ENCODE results near the gene CTNNBIP1. TPM values are rescaled to one million over a fixed set of nuclear protein-coding genes. Genes with fewer than 3 reads are reported as not detected.

Gene CTNNBIP1
- 106 TPM for total RNA-seq (ENCODE audit: unreplicated experiment)
- long read RNA-seq, transcript CTNNBIP1-204 (5 exons, 1,206 nt) = major isoform, 18 of 27 reads
- long read RNA-seq, partial matches to known transcripts = 0 of 27 reads
- long read RNA-seq, other reads (novel, unspliced or antisense) = 5 of 27 reads

DNA sequence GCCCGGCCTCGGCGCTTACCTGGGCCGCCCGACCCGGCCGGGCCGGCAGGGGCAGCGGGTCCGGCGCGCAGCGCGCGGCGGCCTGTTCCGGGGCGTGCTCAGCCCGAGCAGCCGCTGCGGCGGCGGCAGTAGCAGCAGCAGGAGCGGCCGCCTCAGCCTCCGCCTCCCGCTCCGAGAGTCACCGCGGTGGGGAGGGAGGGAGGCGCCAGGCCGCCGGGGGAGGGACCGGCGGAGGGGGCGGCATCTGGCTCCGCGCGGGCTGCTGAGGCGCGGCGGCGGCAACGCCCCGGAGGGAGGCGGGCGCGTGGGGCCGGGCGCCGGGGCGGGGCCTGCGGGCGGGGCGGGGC lies at the start of gene CTNNBIP1:
Gene CTNNBIP1, minus strand, starts transcription at position 194 of the 347 bp plus-strand sequence. CDS start 38,205 bp downstream, outside the sequence.
- Mint-ChIP-seq H3K36me3 (ENCODE audit: low read depth, unreplicated experiment) (peaks cover 16% of the 10 kb centered on the region), H3K4me3 (ENCODE audit: unreplicated experiment) (peak within 1 kb of the TSS; percentile 98), H3K9me3 (ENCODE audit: unreplicated experiment) (no peaks in the 10 kb centered on the region), H3K4me1 (ENCODE audit: unreplicated experiment) (peaks cover 36% of the 10 kb centered on the region), H3K27ac (ENCODE audit: unreplicated experiment) (peak within 1 kb of the TSS; percentile 77), H3K27me3 (ENCODE audit: unreplicated experiment) (peaks cover 5% of the 10 kb centered on the region)
- TF ChIP-seq, protein P1, sequence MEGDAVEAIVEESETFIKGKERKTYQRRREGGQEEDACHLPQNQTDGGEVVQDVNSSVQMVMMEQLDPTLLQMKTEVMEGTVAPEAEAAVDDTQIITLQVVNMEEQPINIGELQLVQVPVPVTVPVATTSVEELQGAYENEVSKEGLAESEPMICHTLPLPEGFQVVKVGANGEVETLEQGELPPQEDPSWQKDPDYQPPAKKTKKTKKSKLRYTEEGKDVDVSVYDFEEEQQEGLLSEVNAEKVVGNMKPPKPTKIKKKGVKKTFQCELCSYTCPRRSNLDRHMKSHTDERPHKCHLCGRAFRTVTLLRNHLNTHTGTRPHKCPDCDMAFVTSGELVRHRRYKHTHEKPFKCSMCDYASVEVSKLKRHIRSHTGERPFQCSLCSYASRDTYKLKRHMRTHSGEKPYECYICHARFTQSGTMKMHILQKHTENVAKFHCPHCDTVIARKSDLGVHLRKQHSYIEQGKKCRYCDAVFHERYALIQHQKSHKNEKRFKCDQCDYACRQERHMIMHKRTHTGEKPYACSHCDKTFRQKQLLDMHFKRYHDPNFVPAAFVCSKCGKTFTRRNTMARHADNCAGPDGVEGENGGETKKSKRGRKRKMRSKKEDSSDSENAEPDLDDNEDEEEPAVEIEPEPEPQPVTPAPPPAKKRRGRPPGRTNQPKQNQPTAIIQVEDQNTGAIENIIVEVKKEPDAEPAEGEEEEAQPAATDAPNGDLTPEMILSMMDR (IDR thresholded peaks at IDR 0.05; ENCODE audit: unreplicated experiment) = no peak
- no peak for DNase-seq (ENCODE audit: low spot score)

- Mint-ChIP-seq H3K9me3 (ENCODE audit: unreplicated experiment) (no peaks in the 10 kb centered on the region), H3K27ac (ENCODE audit: unreplicated experiment) (no peak overlapping the region), H3K36me3 (ENCODE audit: low read depth, unreplicated experiment) (no peaks in the 10 kb centered on the region), H3K4me1 (ENCODE audit: unreplicated experiment) (no peaks in the 10 kb centered on the region), H3K4me3 (ENCODE audit: unreplicated experiment) (no peak overlapping the region), H3K27me3 (ENCODE audit: unreplicated experiment) (no peaks in the 10 kb centered on the region)
- no peak for DNase-seq (ENCODE audit: low spot score)
- TF ChIP-seq, protein P1 (IDR thresholded peaks at IDR 0.05; ENCODE audit: unreplicated experiment) = no peak
These were observed 47.7 kb upstream of the CTNNBIP1 start for GRCh38 chr1:9957726-9958125.

- Mint-ChIP-seq H3K9me3 (ENCODE audit: unreplicated experiment) (no peaks in the 10 kb centered on the region), H3K27ac (ENCODE audit: unreplicated experiment) (no peak overlapping the region)
These were observed 36.2 kb upstream of the CTNNBIP1 start for GRCh38 chr1:9946315-9946714.

DNA sequence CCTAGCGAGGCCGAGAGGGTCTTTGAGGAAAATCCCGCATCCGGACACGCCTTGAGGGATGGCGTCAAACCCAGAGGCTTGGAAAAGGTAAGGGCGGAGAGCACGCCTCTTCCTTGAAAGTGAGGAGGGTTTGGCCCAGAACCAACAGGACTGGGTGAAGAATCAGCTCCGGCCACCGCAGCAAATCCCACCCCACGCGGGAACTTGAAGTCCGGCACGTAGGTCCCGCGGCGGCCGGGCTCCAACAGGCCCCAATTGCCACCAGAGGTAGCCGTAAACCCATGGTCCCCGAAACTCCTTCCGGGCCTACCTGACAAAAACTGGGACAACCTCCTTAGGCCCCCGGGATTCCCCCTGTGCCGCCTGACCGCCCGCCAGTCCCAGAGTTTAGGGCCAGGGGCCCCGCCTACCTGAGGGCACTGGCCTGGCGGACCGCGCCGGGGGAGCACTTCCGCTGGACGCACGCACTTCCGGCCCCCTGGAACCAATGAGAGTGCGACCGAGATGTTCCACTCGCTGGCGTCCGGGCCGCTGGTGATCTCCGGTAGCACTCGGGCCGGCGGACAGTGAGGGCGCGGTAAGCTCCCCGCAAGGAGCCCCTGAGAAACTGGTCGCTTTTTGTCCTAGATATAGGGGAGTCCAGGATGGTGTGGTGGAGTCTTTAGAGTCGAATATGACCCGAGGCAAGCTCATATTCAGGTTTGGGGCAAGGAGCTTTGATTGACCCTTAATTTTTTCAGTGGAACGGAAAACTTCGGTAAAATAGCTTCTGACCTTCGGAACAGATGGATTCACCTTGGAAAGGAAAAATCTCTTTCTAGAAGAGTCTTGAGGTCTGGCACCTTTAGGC lies 33.1 kb upstream of the CTNNBIP1 start, which contains the start of the genes LZIC and NMNAT1:
Gene LZIC, minus strand, starts transcription at position 453 of the 850 bp plus-strand sequence. CDS start 6,772 bp downstream, outside the sequence.
Gene NMNAT1, plus strand, starts transcription at position 537 of the 850 bp plus-strand sequence. CDS start 28,599 bp downstream, outside the sequence.
- TF ChIP-seq, protein P1 (IDR thresholded peaks at IDR 0.05; ENCODE audit: unreplicated experiment) = no peak
- Mint-ChIP-seq H3K4me3 (ENCODE audit: unreplicated experiment) (peak within 1 kb of the TSS; percentile 99), H3K27me3 (ENCODE audit: unreplicated experiment) (peaks cover 4% of the 10 kb centered on the region), H3K9me3 (ENCODE audit: unreplicated experiment) (no peaks in the 10 kb centered on the region), H3K27ac (ENCODE audit: unreplicated experiment) (peak within 1 kb of the TSS; percentile 98), H3K4me1 (ENCODE audit: unreplicated experiment) (peaks cover 9% of the 10 kb centered on the region), H3K36me3 (ENCODE audit: low read depth, unreplicated experiment) (no peaks in the 10 kb centered on the region)
- DNase-seq (ENCODE audit: low spot score) = peak; percentile 94

More at GRCh38 chr1:9946315-9946714, 36.2 kb upstream of the CTNNBIP1 start:
- peaks cover 15% of the 10 kb centered on the region for H3K4me1 Mint-ChIP-seq (ENCODE audit: unreplicated experiment)
- H3K36me3 Mint-ChIP-seq (ENCODE audit: low read depth, unreplicated experiment) = no peaks in the 10 kb centered on the region
- TF ChIP-seq, protein P1 (IDR thresholded peaks at IDR 0.05; ENCODE audit: unreplicated experiment) = no peak
- no peak for DNase-seq (ENCODE audit: low spot score)
- H3K4me3 Mint-ChIP-seq (ENCODE audit: unreplicated experiment) = no peak overlapping the region
- H3K27me3 Mint-ChIP-seq (ENCODE audit: unreplicated experiment) = peaks cover 4% of the 10 kb centered on the region
